IPS-15b (cell line): ENCODE measurements around the gene PLAAT4.
"Not testable (repeated sequence)": the region's sequence is repeated elsewhere in the genome, so short reads cannot be mapped to it uniquely, and the experiment has no call there.

Experiments
- H3K27me3 ChIP-seq: one replicate; pipeline ENCODE4 v1.6.1; 2013; ENCODE audit warnings: low read length; ENCODE audit not compliant: control insufficient read depth, insufficient read depth
- H3K36me3 ChIP-seq: one replicate; pipeline ENCODE4 v1.6.1; 2013; ENCODE audit warnings: low read length; ENCODE audit not compliant: control insufficient read depth, insufficient read depth
- H3K4me1 ChIP-seq: one replicate; pipeline ENCODE4 v1.6.1; 2013; ENCODE audit warnings: mild to moderate bottlenecking, low read length; ENCODE audit not compliant: control insufficient read depth, insufficient read depth
- H3K4me3 ChIP-seq: one replicate; pipeline ENCODE4 v1.5.1; 2013; ENCODE audit warnings: low read depth, low read length
- H3K9ac ChIP-seq: one replicate; pipeline ENCODE4 v1.6.1; 2013; ENCODE audit warnings: low read depth, mild to moderate bottlenecking, low read length
- H3K9me3 ChIP-seq: one replicate; pipeline ENCODE4 v1.6.1; 2013; ENCODE audit warnings: mild to moderate bottlenecking, low read length; ENCODE audit not compliant: control insufficient read depth, insufficient read depth

PLAAT4 gene

GRCh38 chr11:63563201-63564055 lies 26.8 kb downstream of the PLAAT4 start, which contains the start of gene PLAAT2:
Gene PLAAT2 (minus strand): TSS chr11:63563379. CDS start chr11:63563324, 55 bp downstream.
- Histone ChIP-seq H3K4me3 (no peak within 1 kb of the TSS), H3K4me1 (peaks cover 13% of the 10 kb centered on the region), H3K27me3 (no peaks in the 10 kb centered on the region), H3K36me3 (no peaks in the 10 kb centered on the region), H3K9me3 (no peaks in the 10 kb centered on the region), H3K9ac (no peak within 1 kb of the TSS)

GRCh38 chr11:63564056-63564774 lies 27.6 kb downstream of the PLAAT4 start:
- H3K4me3 ChIP-seq: no peak overlapping the region

GRCh38 chr11:63564784-63565350 lies 28.3 kb downstream of the PLAAT4 start:
- H3K9me3 ChIP-seq: no peaks in the 10 kb centered on the region
- no peak overlapping the region for H3K4me3 ChIP-seq
- H3K27me3 ChIP-seq: no peaks in the 10 kb centered on the region
- H3K9ac ChIP-seq: no peak overlapping the region
- H3K36me3 ChIP-seq: no peaks in the 10 kb centered on the region
- H3K4me1 ChIP-seq: peaks cover 13% of the 10 kb centered on the region

More at GRCh38 chr11:63564056-63564774, 27.6 kb downstream of the PLAAT4 start:
- Histone ChIP-seq H3K9me3 (no peaks in the 10 kb centered on the region), H3K27me3 (no peaks in the 10 kb centered on the region), H3K9ac (no peak overlapping the region), H3K36me3 (no peaks in the 10 kb centered on the region), H3K4me1 (peaks cover 13% of the 10 kb centered on the region)

GRCh38 chr11:63567044-63567840 lies 30.6 kb downstream of the PLAAT4 start:
- Histone ChIP-seq H3K4me1 (peaks cover 13% of the 10 kb centered on the region), H3K9ac (no peak overlapping the region), H3K9me3 (no peaks in the 10 kb centered on the region), H3K36me3 (no peaks in the 10 kb centered on the region), H3K4me3 (no peak overlapping the region), H3K27me3 (no peaks in the 10 kb centered on the region)

GRCh38 chr11:63569570-63569969 lies 33.0 kb downstream of the PLAAT4 start:
- H3K9me3 ChIP-seq: no peaks in the 10 kb centered on the region
- H3K9ac ChIP-seq: no peak overlapping the region
- H3K36me3 ChIP-seq: peaks cover 8% of the 10 kb centered on the region
- H3K4me1 ChIP-seq: peaks cover 13% of the 10 kb centered on the region
- no peaks in the 10 kb centered on the region for H3K27me3 ChIP-seq
- H3K4me3 ChIP-seq: no peak overlapping the region

GRCh38 chr11:63572026-63572688 lies 35.5 kb downstream of the PLAAT4 start:
- Histone ChIP-seq H3K9me3 (no peaks in the 10 kb centered on the region), H3K4me1 (peaks cover 7% of the 10 kb centered on the region), H3K27me3 (no peaks in the 10 kb centered on the region), H3K4me3 (no peak overlapping the region), H3K9ac (no peak overlapping the region), H3K36me3 (peaks cover 8% of the 10 kb centered on the region)

GRCh38 chr11:63573881-63574855 lies 37.6 kb downstream of the PLAAT4 start:
- H3K4me1 ChIP-seq: no peaks in the 10 kb centered on the region
- H3K9me3 ChIP-seq: no peaks in the 10 kb centered on the region
- no peaks in the 10 kb centered on the region for H3K27me3 ChIP-seq
- H3K4me3 ChIP-seq: no peak overlapping the region
- no peak overlapping the region for H3K9ac ChIP-seq
- peaks cover 8% of the 10 kb centered on the region for H3K36me3 ChIP-seq

- H3K4me3 ChIP-seq: no peak overlapping the region
- peaks cover 11% of the 10 kb centered on the region for H3K36me3 ChIP-seq
- no peak overlapping the region for H3K9ac ChIP-seq
- peaks cover 2% of the 10 kb centered on the region for H3K9me3 ChIP-seq
- H3K27me3 ChIP-seq: no peaks in the 10 kb centered on the region
- no peaks in the 10 kb centered on the region for H3K4me1 ChIP-seq
Observed at GRCh38 chr11:63574856-63575602, 38.4 kb downstream of the PLAAT4 start.

- not testable (repeated sequence) for H3K27me3 ChIP-seq
- peaks cover 29% of the 10 kb centered on the region for H3K36me3 ChIP-seq
Observed at GRCh38 chr11:63578882-63579281, 42.3 kb downstream of the PLAAT4 start.

GRCh38 chr11:63581224-63581623 lies 44.6 kb downstream of the PLAAT4 start:
- H3K9me3 ChIP-seq: peaks cover 13% of the 10 kb centered on the region
- not testable (repeated sequence) for H3K4me3 ChIP-seq, H3K4me1 ChIP-seq, H3K27me3 ChIP-seq, H3K9ac ChIP-seq
- H3K36me3 ChIP-seq: peaks cover 33% of the 10 kb centered on the region

More at GRCh38 chr11:63578882-63579281, 42.3 kb downstream of the PLAAT4 start:
- H3K9ac ChIP-seq, H3K4me1 ChIP-seq, H3K4me3 ChIP-seq: not testable (repeated sequence)
- H3K9me3 ChIP-seq: peaks cover 13% of the 10 kb centered on the region
